Effector memory CD8-positive, alpha-beta T cell (primary cell): ENCODE results near the gene EMC10.

Source experiments
- ATAC-seq: fragments of 150-1000 bp; cut with Tn5 transposase; replicated peaks from 2 replicates; pipeline ENCODE4 v1.10.0; 2021; ENCODE audit warnings: mild to moderate bottlenecking, moderate library complexity
- DNase-seq, 3 experiments: peaks; one replicate each; pipeline ENCODE4 v3.0.0; 2021
- H3K27ac Mint-ChIP-seq, 2 donors: one replicate each; pipeline ENCODE4 v1.8.0; 2022; ENCODE audit warnings: mild to moderate bottlenecking in 2 of 2, mixed read lengths in 2 of 2, moderate library complexity in 2 of 2
- H3K27me3 Mint-ChIP-seq, 2 donors: one replicate each; pipeline ENCODE4 v1.8.0; 2022; ENCODE audit warnings: mixed read lengths in 2 of 2
- H3K36me3 Mint-ChIP-seq: one replicate; pipeline ENCODE4 v1.8.0; 2022; ENCODE audit warnings: mild to moderate bottlenecking, moderate library complexity, mixed read lengths; ENCODE audit not compliant: insufficient read depth
- H3K4me1 Mint-ChIP-seq, 2 donors: one replicate each; pipeline ENCODE4 v1.8.0; 2022; ENCODE audit warnings: low read depth in 2 of 2, mixed read lengths in 2 of 2
- H3K4me3 Mint-ChIP-seq, 2 donors: one replicate each; pipeline ENCODE4 v1.8.0; 2022; ENCODE audit warnings: mild to moderate bottlenecking in 2 of 2, mixed read lengths in 2 of 2, moderate library complexity in 2 of 2
- H3K9me3 Mint-ChIP-seq, 2 donors: one replicate each; pipeline ENCODE4 v1.8.0; 2022; ENCODE audit warnings: mixed read lengths in 2 of 2

The EMC10 gene

GRCh38 chr19:50501186-50501567, 24.9 kb downstream of the EMC10 start:
- H3K4me3 Mint-ChIP-seq, result no peak overlapping the region
- ATAC-seq (no peak), DNase-seq (no peak)

DNA sequence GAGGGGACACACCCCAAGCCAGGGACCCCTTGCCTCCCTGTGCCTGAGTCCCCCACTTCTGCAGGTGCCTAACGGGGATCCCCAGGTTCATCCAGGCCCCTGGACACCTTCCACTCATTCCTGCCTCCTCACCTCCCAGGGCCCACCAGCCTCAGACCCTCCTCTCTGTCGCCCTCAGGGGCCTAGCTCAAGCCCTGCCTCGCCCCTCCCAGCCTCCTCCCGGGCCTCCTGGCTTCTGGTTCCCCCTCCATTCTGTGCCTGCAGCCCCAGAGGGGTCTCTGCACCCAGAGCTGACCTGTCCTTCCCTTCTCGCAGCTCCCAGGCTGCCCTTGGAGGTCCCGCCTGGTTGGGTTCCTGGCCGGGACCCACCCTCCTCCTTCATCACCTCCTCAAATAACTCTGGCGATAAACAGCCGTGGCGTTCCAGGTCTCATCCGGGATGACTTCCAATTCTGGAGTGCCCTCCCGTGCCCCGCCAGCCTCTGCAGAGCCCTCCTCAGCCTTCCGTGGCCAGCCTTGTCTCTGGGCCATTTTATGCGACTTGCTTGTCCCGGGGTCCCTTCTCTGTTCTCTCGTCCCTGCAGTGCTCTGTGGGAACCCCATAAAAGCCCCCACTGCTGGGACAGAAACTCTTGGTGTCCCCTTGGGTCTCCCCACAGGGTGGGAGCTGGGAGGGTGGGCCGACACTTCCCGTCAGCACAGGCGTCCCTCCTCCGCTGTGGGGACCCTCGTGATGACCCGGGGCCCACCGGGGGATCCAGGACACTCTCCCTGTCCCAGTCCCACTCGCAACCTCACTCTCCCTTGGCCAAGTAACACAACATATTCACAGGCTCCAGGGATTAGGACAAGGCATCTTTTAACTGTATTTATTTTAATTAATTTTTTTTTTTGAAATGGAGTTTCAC, 25.5 kb downstream of the EMC10 start:
- no peak for ATAC-seq
- no peaks in the 10 kb centered on the region for H3K9me3 Mint-ChIP-seq
- no peak overlapping the region for H3K27ac Mint-ChIP-seq

More at GRCh38 chr19:50501186-50501567, 24.9 kb downstream of the EMC10 start:
- Mint-ChIP-seq H3K27me3 (no peaks in the 10 kb centered on the region), H3K27ac (no peak overlapping the region), H3K36me3 (no peaks in the 10 kb centered on the region), H3K9me3 (no peaks in the 10 kb centered on the region), H3K4me1 (no peaks in the 10 kb centered on the region)

DNA sequence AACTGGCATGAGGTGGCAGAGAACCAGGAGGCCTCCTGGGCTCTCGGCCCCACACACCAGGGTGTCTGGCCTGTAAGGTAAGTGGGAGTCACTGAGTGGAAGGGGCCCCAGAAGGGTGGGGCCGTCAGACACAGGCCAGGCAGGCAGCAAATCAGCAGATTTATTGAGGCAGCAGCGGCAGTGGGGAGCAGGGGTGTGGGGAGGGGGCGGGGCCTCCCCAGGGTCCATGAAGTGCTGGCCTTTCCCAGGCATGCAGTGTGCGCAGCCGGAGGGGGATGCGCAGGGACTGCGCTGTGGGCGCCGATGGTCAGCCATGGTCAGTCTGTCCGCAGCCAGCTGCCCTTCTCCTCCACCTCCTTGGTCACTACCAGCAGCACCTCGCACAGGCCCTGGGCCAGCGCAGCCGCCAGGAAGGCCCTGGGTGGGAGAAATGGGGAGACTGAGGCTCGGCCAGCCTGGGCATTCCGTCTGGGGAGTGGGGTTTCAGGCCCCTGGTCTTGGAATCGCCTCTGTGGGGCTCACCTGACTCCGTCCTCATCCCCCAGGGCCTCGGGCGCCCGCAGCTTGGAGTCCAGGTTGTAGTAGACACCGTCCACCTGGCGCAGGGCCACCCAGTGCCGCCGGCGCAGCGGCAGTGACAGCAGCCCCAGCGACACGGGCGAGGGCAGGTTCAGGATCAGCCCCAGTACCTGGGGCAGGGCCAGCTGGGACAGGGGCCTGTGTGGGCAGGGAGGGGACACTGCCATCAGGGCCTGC, 29.7 kb downstream of the EMC10 start:
- ATAC-seq (no peak), DNase-seq (no peak)
- no peak overlapping the region for H3K4me3 Mint-ChIP-seq
- H3K9me3 Mint-ChIP-seq, result no peaks in the 10 kb centered on the region
- H3K36me3 Mint-ChIP-seq, result peaks cover 4% of the 10 kb centered on the region
- H3K27me3 Mint-ChIP-seq, result no peaks in the 10 kb centered on the region
- peaks cover 8% of the 10 kb centered on the region in 2 donors for H3K4me1 Mint-ChIP-seq
- peak overlapping the region in 1 of 2 donors; percentile 44 for H3K27ac Mint-ChIP-seq

More for the DNA sequence above, 25.5 kb downstream of the EMC10 start:
- DNase-seq, result no peak
- H3K36me3 Mint-ChIP-seq, result no peaks in the 10 kb centered on the region
- no peaks in the 10 kb centered on the region for H3K27me3 Mint-ChIP-seq
- H3K4me3 Mint-ChIP-seq, result no peak overlapping the region
- H3K4me1 Mint-ChIP-seq, result no peaks in the 10 kb centered on the region

DNA sequence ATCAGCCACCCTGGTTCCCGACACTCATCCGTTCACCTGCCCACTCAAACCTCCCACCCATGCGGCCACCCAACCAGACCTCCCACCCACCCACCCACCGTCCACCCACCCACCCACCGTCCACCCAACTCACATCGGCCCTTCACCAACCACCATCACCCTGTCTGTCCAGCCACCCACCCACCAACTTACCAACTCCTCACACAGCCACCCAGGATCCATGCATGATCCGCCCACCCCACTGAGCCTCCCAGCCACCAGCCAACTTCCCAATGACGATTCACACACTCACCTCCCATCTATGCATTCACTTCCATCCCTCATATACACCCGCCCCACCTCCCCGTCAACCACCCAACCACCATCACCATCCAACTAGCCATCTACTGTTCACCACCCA, 30.4 kb downstream of the EMC10 start:
- H3K36me3 Mint-ChIP-seq, result peaks cover 10% of the 10 kb centered on the region
- no peak for ATAC-seq
- no peak for DNase-seq
- H3K9me3 Mint-ChIP-seq, result peaks cover 0 to 2% of the 10 kb centered on the region in 2 donors
- H3K4me3 Mint-ChIP-seq, result no peak overlapping the region
- no peak overlapping the region for H3K27ac Mint-ChIP-seq
- no peaks in the 10 kb centered on the region for H3K27me3 Mint-ChIP-seq
- peaks cover 11 to 13% of the 10 kb centered on the region in 2 donors for H3K4me1 Mint-ChIP-seq

GRCh38 chr19:50507376-50507775, 31.1 kb downstream of the EMC10 start:
- H3K27me3 Mint-ChIP-seq, result no peaks in the 10 kb centered on the region
- H3K27ac Mint-ChIP-seq, result no peak overlapping the region
- no peak for DNase-seq

GRCh38 chr19:50508843-50509190, 32.5 kb downstream of the EMC10 start:
- H3K36me3 Mint-ChIP-seq, result peaks cover 12% of the 10 kb centered on the region
- no peak for DNase-seq
- no peak overlapping the region for H3K4me3 Mint-ChIP-seq
- peaks cover 11 to 16% of the 10 kb centered on the region in 2 donors for H3K4me1 Mint-ChIP-seq
- H3K27me3 Mint-ChIP-seq, result no peaks in the 10 kb centered on the region
- no peak for ATAC-seq
- peaks cover 0 to 2% of the 10 kb centered on the region in 2 donors for H3K9me3 Mint-ChIP-seq
- peak overlapping the region; percentile 80 for H3K27ac Mint-ChIP-seq

More at GRCh38 chr19:50507376-50507775, 31.1 kb downstream of the EMC10 start:
- peaks cover 0 to 2% of the 10 kb centered on the region in 2 donors for H3K9me3 Mint-ChIP-seq
- no peak for ATAC-seq
- H3K4me1 Mint-ChIP-seq, result peaks cover 11 to 16% of the 10 kb centered on the region in 2 donors
- H3K36me3 Mint-ChIP-seq, result peaks cover 12% of the 10 kb centered on the region
- H3K4me3 Mint-ChIP-seq, result no peak overlapping the region

GRCh38 chr19:50509366-50509765, 33.1 kb downstream of the EMC10 start:
- Mint-ChIP-seq H3K4me3 (peak overlapping the region; percentile 32 to 75), H3K27me3 (peaks cover 0 to 3% of the 10 kb centered on the region in 2 donors), H3K27ac (peak overlapping the region; percentile 80), H3K36me3 (peaks cover 14% of the 10 kb centered on the region), H3K9me3 (peaks cover 0 to 2% of the 10 kb centered on the region in 2 donors), H3K4me1 (peaks cover 13 to 16% of the 10 kb centered on the region in 2 donors)
- DNase-seq, result no peak
- no peak for ATAC-seq

DNA sequence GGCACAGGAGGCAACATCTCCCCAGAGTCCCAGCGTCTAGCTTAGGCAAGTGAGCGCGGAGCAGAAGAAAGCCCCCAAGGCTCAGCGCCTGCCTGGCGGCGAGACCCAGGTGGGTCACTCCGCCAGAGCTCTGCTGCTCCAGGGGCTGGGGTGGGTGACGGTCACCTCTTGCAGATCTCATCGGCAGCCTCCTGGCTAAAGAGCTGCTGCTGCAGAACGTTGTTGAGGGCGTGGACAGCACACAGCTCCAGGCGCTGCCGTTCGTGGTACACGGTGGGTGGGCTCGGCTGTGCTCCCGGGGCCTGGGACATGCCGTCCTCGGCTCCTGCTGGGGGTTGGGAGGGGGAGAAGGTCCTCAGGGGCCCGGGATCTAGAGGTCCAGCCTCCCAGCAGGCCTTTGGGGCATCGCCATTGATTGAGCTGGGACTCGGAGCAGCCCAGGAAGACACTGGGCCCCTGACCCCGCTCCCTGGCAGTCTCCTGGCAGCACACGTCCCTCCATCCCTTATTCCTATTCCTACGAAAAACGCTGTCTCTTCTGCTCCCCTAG, 33.9 kb downstream of the EMC10 start:
- Mint-ChIP-seq H3K36me3 (peaks cover 16% of the 10 kb centered on the region), H3K27me3 (peaks cover 0 to 7% of the 10 kb centered on the region in 2 donors), H3K4me3 (peak overlapping the region; percentile 75 to 82), H3K9me3 (peaks cover 0 to 2% of the 10 kb centered on the region in 2 donors), H3K27ac (peak overlapping the region; percentile 92 to 97), H3K4me1 (peaks cover 13 to 16% of the 10 kb centered on the region in 2 donors)
- DNase-seq (no peak), ATAC-seq (no peak)

DNA sequence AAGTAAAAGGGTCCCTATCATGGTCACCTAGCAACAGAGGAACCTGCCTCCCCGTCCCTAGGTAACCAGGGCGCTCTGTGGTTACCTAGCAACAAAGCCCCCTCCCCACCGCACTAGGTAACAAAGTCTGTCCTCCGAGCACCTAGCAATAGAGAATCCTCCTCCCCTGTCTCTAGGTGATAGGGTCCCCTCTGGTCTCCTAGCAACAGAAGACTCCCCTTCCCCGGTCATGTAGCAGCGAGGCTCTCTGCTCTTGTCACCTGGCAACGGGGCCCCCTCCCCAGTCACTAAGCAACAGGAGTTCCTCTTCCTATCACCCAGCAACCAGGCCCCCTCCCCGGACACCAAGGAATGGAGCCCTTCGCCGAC, 34.4 kb downstream of the EMC10 start:
- Mint-ChIP-seq H3K4me3 (peak overlapping the region; percentile 75 to 82), H3K36me3 (peaks cover 16% of the 10 kb centered on the region), H3K27ac (peak overlapping the region; percentile 92 to 97), H3K4me1 (peaks cover 13 to 16% of the 10 kb centered on the region in 2 donors), H3K9me3 (peaks cover 0 to 2% of the 10 kb centered on the region in 2 donors), H3K27me3 (peaks cover 0 to 7% of the 10 kb centered on the region in 2 donors)
- ATAC-seq (peak; percentile 3), DNase-seq (peak in 2 of 3 experiments; percentile 18 to 21)

DNA sequence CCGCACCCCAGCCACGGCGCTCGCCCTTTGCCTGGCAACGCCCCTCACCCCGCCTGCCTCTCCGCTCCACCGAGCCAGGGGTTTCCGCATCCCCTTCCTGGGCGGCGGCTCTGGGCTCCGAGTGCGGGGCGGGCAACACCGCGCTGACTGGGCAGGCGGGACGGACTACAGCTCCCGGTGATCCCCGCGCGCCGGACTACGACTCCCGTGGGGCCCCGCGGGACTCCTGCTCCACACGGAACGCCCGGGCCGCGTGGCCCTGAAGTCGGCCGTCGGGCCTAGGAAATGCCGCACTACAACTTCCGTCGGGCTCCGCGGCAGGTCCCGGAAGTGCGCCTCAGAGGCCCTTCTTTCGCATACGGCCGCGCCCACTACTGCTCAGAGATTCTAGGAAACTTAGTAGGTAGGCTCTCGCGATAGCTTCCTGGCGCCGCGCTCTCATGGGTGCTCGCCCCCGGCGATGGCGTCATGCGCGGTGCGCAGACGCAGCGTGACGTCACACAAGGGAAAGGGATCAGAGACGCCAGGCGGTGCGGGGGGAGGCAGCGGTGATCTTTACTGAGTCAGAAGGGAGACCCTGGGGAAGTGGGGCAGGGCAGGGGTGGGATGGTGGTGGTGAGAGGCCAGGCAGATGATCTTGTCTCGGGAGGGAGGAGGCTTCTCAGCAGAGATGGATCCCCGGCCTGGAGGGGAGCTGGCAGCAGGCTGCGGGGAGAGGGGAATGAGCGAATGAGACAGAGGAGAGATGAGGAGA, 34.9 kb downstream of the EMC10 start, which contains the start of gene JOSD2:
Gene JOSD2, minus strand, starts transcription at position 123 of the 754 bp plus-strand sequence. CDS start 760 bp downstream, outside the sequence.
- peak; percentile 90 for ATAC-seq
- Mint-ChIP-seq H3K27ac (peak within 1 kb of the TSS; percentile 92 to 97), H3K36me3 (peaks cover 18% of the 10 kb centered on the region), H3K9me3 (peaks cover 0 to 2% of the 10 kb centered on the region in 2 donors), H3K4me3 (peak within 1 kb of the TSS; percentile 75 to 82), H3K4me1 (peaks cover 13 to 16% of the 10 kb centered on the region in 2 donors), H3K27me3 (peaks cover 0 to 7% of the 10 kb centered on the region in 2 donors)
- peak; percentile 93 to 95 (median 94) for DNase-seq

DNA sequence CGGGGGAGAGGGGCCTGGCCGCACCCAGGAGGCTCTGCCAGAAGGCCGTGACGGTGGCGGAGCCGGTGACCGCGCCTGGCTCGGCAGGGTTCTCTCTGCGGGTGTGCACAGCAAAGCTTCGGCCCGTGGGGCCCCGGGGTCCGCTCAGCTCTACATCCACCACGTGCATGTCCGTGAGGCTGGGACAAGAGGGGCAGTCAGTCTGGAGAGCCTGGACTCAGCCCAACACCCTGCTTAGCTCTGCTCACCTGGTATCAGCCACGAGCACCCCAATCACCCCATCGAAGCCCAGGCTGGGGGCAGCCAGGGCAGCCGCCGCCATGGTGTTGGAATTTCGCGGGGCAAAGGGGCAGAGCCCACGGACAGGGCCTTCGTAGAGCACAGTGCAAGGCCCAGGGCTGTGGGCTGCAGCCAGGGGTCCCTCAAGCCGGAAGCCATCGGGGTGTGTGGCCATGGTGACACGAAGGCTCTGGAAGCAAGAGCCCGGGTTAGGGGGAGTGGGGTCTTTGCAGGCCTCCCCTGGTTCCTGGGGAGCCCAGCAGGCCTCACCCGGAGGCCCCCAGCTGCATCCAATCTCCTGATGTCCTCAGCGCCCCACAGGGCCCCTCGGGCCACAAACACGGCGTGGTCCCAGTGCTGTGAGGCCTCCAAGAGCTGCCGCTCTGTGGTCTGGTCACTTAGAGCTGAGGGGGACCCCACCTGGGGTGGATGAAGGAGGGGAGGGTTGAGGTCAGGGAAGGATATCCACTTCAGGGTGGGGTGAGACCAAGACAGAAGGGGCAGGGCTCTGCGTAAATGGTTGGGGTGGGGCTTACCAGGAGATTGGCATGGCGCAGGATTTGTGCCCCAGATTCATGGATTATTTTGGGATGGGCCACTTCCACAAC, 36.0 kb downstream of the EMC10 start:
- Mint-ChIP-seq H3K27me3 (peaks cover 0 to 7% of the 10 kb centered on the region in 2 donors), H3K27ac (peak overlapping the region; percentile 92 to 97), H3K4me3 (peak overlapping the region; percentile 75 to 82), H3K4me1 (peaks cover 13 to 16% of the 10 kb centered on the region in 2 donors), H3K9me3 (peaks cover 0 to 2% of the 10 kb centered on the region in 2 donors), H3K36me3 (peaks cover 19% of the 10 kb centered on the region)
- ATAC-seq (no peak), DNase-seq (no peak)
